ENCODE data around the gene RIPPLY3. TPM values are rescaled to one million over a fixed set of nuclear protein-coding genes. Genes with fewer than 3 reads are reported as not detected.

Gene RIPPLY3
- total RNA-seq, 1 experiment from 2014 or later = not detected

- intact Hi-C loops (cut with micrococcal nuclease) = no loop called here
- DNase-seq (ENCODE audit: low read depth, low spot score) = peak; percentile 82
- no peaks in the 10 kb centered on the region for H3K9me2 ChIP-seq (ENCODE audit: insufficient read depth)
- peak; percentile 97 for ATAC-seq
- no peak overlapping the region for H3K27ac ChIP-seq (ENCODE audit: low read depth, low read length)
- H4K20me1 ChIP-seq (ENCODE audit: insufficient read depth) = no peaks in the 10 kb centered on the region
- peak overlapping the region; percentile 22; the same call in 1 of the 2 replicates for H3K9ac ChIP-seq (ENCODE audit: low read length)
- ChIA-PET POLR2A (no interaction called here), CTCF (interaction anchor here (0.9 to 1.1 kb wide), 2 partner anchors 50 to 84 kb away, joined by 3 to 4 read pairs; no protein-coding TSS in a partner anchor), RAD21 (ENCODE audit: low non-redundant PET in 1 of 2, low total read pairs in 2 of 2, uncharacterized antibody in 2 of 2, unreplicated experiment in 2 of 2) (no interaction called here)
- no peaks in the 10 kb centered on the region for H3K36me3 ChIP-seq (ENCODE audit: control insufficient read depth in 1 of 2, insufficient read depth in 2 of 2, low read length in 2 of 2)
- H3K27me3 ChIP-seq (ENCODE audit: insufficient read depth, low read length) = no peaks in the 10 kb centered on the region
- no peak overlapping the region for H2AFZ ChIP-seq (ENCODE audit: low read depth, low read length, poor library complexity, severe bottlenecking)
- peaks cover 0 to 4% of the 10 kb centered on the region in 2 experiments; a peak in 2 of 4 replicates for H3K9me3 ChIP-seq (ENCODE audit: control insufficient read depth in 1 of 2, insufficient read depth in 1 of 2, low read depth in 1 of 2, low read length in 2 of 2)
- H3K4me2 ChIP-seq (ENCODE audit: low read length) = peak overlapping the region; percentile 46
- BruUV-seq (replicated peaks) = no TSS peak
- H3K4me3 ChIP-seq (replicated peaks in 1 of 2; ENCODE audit: low read depth in 1 of 2, low read length in 2 of 2) = no peak overlapping the region
- H3K79me2 ChIP-seq (ENCODE audit: insufficient read depth, low read length) = no peaks in the 10 kb centered on the region
- peaks cover 12 to 15% of the 10 kb centered on the region in 2 experiments for H3K4me1 ChIP-seq (ENCODE audit: control insufficient read depth in 1 of 2, insufficient read depth in 2 of 2, low read length in 2 of 2)
- TF ChIP-seq CEBPB (IDR thresholded peaks at IDR 0.05; ENCODE audit: low read depth) (0 out of 2 replicates have a peak, but pooled peaks have one; percentile 13), EZH2phosphoT487 (IDR thresholded peaks at IDR 0.05; ENCODE audit: borderline replicate concordance) (no peak), ZBTB33 (IDR thresholded peaks at IDR 0.05; ENCODE audit: extremely low read depth, insufficient replicate concordance, low read length) (no peak), ZNF274 (IDR thresholded peaks at IDR 0.05; ENCODE audit: low read depth, low read length) (no peak), TCF7L2 (IDR thresholded peaks at IDR 0.05; ENCODE audit: borderline replicate concordance, extremely low read depth, insufficient read depth, insufficient read length) (no peak), YY1 (IDR thresholded peaks at IDR 0.05; ENCODE audit: extremely low read depth, insufficient replicate concordance, low read depth, low read length) (no peak), ZFX (IDR thresholded peaks at IDR 0.05) (no peak), CTCF (IDR thresholded peaks at IDR 0.05 in 2 of 3, conservative IDR thresholded peaks at IDR 0.05 in 1 of 3; ENCODE audit: borderline replicate concordance in 1 of 3, insufficient read depth in 1 of 3, low read depth in 2 of 3, low read length in 2 of 3) (0 out of 6 replicates have a peak, but pooled peaks of 1 of the 3 experiments have one; percentile 18), POLR2A (IDR thresholded peaks at IDR 0.05; ENCODE audit: borderline replicate concordance, extremely low read depth, insufficient read depth, insufficient read length) (no peak), JUND (IDR thresholded peaks at IDR 0.05) (peak; percentile 63), EGR1 (IDR thresholded peaks at IDR 0.05; ENCODE audit: low read depth) (no peak), POLR2AphosphoS5 (IDR thresholded peaks at IDR 0.05; ENCODE audit: low read depth, low read length) (0 out of 2 replicates have a peak, but pooled peaks have one; percentile 28), SP1 (IDR thresholded peaks at IDR 0.05; ENCODE audit: low read depth) (peak; percentile 46), ELF1 (IDR thresholded peaks at IDR 0.05; ENCODE audit: borderline replicate concordance, low read depth) (no peak), EZH2 (IDR thresholded peaks at IDR 0.05) (no peak), SIN3A (IDR thresholded peaks at IDR 0.05; ENCODE audit: low read depth) (no peak), CBX3 (IDR thresholded peaks at IDR 0.05; ENCODE audit: low read depth) (peak; percentile 79), MAX (IDR thresholded peaks at IDR 0.05) (no peak), RAD21 (IDR thresholded peaks at IDR 0.05; ENCODE audit: low read depth) (no peak), REST (IDR thresholded peaks at IDR 0.05; ENCODE audit: low read depth) (no peak), FOSL1 (IDR thresholded peaks at IDR 0.05; ENCODE audit: low read depth) (peak; percentile 50), SRF (IDR thresholded peaks at IDR 0.05; ENCODE audit: low read depth) (no peak)
Observed at GRCh38 chr21:37060296-37060695, 53.8 kb downstream of the RIPPLY3 start.

All from HCT116 (cell line).